NCI-H1092 treated with DMSO at 0.1 percent for 48 hours (cell line): ENCODE measurements around the gene RCOR3.
"Not testable (repeated sequence)": the region's sequence is repeated elsewhere in the genome, so short reads cannot be mapped to it uniquely, and the experiment has no call there.

Experiments
- DNase-seq: peaks from one replicate; lab custom pipeline; 2025; lab: John Stamatoyannopoulos, UW

RCOR3 gene

DNA sequence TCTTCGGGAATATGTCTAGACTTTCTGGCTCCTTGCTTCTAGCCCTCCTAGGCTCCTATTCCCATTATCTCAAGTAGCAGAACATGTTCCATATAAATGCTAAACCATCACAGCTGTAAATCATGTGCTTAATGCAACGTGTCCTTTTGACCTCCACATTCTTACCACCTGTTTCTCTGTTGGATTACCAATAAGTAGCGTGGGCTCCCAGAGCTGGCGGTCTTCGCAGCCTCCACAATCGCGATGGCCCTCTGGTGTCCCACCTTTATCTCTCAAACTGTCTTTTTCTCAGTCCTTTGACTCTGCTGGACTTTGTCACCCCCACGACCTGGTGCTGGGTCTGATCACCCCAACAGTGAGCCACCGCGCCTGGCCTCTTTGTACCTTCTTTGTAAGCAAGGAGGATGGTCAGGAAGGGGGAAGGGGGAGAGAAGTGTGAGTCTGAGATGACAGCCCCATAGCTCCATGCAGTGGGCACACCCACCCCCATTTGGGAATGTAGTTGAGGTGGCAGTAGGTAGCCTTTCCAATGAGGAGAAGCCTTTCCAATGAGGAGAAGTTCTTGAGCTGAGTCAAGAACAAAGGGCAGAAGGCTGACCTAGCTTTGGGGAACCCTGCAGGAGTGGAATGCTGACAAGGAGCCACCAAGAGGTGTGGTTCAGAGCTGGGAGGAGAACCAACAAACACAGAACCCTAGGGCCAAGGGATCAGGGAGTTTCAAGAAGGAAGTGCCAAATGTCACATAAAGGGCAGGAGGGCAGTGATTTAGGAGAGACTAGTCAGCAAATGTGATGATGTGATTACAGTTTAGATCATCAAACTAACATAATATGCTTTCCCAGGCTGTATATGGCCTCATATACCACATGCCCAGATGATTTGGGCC, 81.7 kb downstream of the RCOR3 start:
- DNase-seq: no peak

DNA sequence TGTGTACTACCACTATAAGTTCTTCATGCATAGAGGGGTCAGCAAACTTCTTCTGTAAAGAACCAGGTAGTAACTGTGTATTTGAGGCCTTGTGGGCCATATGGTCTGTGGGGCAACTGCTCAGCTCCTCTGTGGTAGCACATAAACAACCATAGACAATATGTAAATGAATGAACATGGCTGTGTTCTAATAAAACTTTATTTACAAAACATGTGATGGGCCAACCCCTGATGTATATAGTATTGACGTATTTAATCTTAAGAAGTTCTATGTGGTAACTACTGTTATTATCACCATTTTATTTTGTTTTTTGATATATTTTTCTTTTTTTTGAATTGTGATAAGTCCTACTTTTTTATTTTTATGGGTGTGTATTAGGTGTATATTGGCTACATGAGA, 82.8 kb downstream of the RCOR3 start:
- no peak for DNase-seq

DNA sequence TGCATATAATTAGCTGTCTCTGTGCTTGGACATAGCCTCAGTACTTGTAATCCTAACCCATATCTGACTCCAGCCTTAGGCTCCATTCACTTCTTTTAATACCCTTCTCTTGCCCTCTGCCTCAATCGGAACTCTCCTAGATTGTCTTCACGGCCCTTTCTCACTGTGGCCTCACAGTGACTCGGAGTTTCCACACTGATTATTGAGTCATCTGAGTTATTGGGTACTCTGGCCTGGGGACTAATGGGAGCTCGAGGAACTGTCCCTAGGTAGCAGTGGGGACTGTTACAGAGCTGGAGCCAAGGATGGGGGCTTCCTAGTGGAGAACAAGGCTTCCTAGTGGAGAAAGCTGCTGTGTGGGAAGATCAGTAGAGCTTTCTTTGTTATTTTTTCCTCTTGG, 84.4 kb downstream of the RCOR3 start:
- DNase-seq: no peak

DNA sequence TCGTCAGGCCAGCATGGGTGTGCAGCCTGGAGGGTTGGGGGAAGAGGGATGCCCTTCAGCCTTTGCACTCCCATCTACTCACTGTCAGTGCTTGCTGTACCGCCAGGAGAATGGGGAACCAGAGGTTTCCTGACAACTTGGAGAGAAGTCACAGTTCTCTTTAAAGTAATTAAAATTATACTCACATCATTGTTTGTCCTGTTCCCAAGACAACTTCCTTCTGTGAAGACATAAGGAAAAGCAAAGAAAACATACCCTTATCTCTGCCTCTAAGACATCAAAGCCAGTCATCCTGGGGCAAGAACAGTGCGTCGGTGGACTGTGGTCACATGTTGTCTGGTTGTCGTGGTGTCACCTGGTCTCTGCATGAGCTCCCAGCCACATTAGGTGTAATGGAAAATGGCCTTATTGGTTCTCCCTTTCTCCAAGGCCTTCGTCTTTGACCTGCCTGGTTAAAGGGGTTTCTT, 85.0 kb downstream of the RCOR3 start:
- DNase-seq: no peak

GRCh38 chr1:211345719-211346118, 86.6 kb downstream of the RCOR3 start:
- peak; percentile 10 for DNase-seq

DNA sequence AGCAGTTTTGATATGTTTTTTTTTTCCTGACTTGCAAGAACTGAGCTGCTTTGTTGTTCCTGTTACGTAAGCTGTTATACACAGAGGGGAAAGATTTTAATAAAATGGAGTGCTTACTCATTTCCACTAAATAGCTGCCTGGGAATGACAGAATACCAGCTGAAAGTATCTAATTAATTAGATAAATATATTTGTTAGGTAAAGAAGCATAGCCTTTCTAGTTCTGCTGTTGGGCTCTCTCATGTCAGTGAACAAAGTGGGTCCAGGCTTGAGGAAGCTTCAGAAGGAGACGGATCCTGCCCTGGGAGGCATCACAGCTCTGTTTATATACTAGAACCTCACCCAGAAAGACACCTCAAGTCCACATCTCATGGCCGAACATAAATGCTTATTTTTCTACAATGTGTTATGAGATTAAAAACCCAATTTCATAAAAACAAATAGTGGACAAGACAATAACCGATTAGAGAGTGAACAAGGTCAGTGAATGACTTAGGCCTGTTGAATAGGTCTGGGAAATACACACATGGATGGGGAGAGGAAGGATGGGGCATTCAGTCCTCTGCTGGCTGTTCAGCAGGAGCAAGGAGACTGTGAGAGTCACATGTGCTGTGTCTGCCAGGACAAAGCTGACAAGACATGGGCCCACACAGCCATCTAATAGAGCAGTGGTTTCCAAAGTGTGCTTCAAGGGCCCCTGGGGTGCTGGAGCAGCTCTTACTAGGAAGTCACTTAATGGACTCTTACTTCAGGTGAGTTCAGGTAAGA, 88.1 kb downstream of the RCOR3 start:
- no peak for DNase-seq

DNA sequence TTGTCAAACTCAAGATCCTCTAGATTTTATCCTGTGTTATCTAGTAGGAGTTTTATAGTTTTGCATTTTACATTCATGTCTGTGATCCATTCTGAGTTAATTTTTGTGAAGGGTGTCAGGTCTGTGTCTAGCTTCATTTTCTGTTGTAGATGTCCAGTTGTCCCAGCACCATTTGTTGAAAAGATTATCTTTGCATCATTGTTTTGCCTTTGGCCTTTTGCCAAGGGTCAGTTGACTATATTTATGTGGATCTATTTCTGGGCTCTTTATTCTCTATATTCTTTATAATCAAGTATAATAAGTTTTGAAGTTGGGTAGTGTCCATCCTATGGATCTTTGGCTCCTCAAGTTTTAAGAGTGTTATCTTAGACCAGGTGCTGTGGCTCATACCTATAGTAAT, 89.4 kb downstream of the RCOR3 start:
- no peak for DNase-seq

- no peak for DNase-seq
Measured at GRCh38 chr1:211349741-211350140, 90.6 kb downstream of the RCOR3 start.

GRCh38 chr1:211352055-211352454, 92.9 kb downstream of the RCOR3 start:
- not testable (repeated sequence) for DNase-seq

DNA sequence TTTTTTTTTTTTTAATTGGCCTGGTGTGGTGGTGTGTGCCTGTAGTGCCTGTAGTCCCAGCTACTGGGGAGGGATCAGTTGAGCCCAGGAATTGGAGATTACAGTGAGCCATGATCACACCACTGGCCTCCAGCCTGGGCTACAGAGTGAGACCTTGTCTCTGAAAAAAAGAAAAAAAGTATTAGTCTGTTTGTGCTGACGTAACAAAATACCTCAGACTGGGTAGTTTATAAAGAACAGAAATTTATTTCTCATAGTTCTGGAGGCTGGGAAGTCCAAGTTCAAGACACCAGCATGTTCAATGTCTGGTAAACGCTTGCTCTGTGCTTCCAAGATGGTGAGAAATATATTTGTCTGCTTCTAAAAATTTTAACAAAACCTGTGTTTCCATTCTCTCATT, 93.3 kb downstream of the RCOR3 start:
- no peak for DNase-seq

DNA sequence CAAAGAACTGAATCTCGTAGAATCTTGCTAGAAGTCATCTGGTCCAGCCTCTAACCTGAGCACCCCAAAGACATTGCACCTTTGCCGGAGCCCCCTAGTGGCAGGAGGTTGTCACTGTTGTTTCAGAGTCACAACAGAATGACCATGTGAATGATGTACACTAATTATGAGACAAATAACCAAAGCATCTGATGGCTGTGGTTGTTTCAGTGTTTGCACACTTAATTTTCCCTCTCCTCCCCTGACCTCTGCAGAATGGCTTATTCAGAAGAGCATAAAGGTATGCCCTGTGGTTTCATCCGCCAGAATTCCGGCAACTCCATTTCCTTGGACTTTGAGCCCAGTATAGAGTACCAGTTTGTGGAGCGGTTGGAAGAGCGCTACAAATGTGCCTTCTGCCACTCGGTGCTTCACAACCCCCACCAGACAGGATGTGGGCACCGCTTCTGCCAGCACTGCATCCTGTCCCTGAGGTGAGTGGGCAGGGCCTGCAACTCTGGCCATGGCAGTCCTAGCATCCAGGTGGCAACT, 93.9 kb downstream of the RCOR3 start:
- DNase-seq: no peak

GRCh38 chr1:211353562-211354212, 94.5 kb downstream of the RCOR3 start:
- no peak for DNase-seq

DNA sequence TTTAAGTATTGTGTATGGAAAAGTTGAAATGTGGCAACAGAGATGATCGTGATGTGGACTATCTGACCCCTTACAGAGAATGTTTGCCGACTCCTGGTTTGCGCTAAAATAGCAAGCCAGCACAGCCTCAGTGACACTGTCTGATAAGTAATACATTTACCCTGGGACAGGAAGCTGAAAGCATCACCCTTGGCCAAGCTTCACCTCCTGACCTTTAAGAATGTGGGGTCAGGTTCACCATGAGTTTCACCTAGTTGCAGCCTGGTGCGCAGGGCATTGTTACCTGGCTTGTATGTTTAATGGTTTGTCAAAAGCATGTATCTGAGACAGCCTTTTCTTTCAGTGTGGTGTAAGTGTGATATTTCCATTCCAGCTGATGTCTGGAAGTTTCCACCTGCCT, 96.7 kb downstream of the RCOR3 start:
- no peak for DNase-seq

- DNase-seq: no peak
Measured at GRCh38 chr1:211356723-211357407, 97.7 kb downstream of the RCOR3 start.

DNA sequence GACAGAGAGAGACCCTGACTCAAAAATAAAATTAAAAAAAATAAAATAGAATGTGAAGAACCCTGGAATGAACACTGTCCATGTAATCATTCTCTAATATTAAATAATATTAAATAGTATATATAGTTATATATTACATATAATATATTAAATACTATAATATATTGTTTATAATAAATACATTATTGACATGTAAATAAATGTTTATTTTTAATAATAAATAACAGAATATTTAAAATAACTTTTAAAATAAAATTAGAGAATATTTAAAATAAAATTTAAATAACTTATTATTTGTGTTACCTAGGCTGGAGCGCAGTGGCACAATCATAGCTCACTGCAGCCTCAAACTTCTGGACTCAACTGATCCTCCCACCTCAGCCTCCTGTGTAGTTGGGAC, 99.5 kb downstream of the RCOR3 start:
- DNase-seq: no peak

DNA sequence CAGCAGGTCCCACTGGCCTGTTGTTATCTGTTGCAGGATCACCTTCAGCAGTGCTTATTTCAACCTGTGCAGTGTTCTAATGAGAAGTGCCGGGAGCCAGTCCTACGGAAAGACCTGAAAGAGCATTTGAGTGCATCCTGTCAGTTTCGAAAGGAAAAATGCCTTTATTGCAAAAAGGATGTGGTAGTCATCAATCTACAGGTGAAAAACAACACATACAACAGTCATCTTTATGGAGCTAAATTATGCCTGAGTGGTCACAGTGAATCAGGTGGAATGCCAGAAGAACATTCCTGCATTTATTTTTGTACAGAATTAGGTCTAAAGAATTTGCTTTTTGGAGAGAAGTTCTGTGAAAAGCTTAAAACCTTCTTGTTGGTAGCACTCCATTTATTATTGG, 100.7 kb downstream of the RCOR3 start:
- no peak for DNase-seq

GRCh38 chr1:211361202-211361601, 102.0 kb downstream of the RCOR3 start:
- DNase-seq: no peak
